K562 (cell line): Measurements from ENCODE around the gene PFAS. TPM values are rescaled to one million over a fixed set of nuclear protein-coding genes. Genes with fewer than 3 reads are reported as not detected.

Experiments
- CBX1 ChIP-seq: sonication (generic); IDR thresholded peaks from 2 replicates; pipeline ENCODE4 v1.6.1; 2016; ENCODE audit warnings: antibody characterized with exemption, low read depth, mild to moderate bottlenecking
- CEBPB ChIP-seq: fragments of 450-650 bp; IDR thresholded peaks from 2 replicates; pipeline ENCODE4 v1.6.1; 2016; ENCODE audit warnings: missing genetic modification characterization, missing compliant biosample characterization
- KAT7 ChIP-seq: sonication (generic); formaldehyde crosslinking; IDR thresholded peaks from 2 replicates; pipeline ENCODE4 v1.8.0; 2022; ENCODE audit warnings: missing genetic modification reagents, mild to moderate bottlenecking, borderline replicate concordance
- L3MBTL2 ChIP-seq: fragments of 450-650 bp; IDR thresholded peaks from 2 replicates; pipeline ENCODE4 v1.6.1; 2016; ENCODE audit warnings: mild to moderate bottlenecking, moderate library complexity
- NFRKB ChIP-seq: fragments of 450-650 bp; IDR thresholded peaks from 2 replicates; pipeline ENCODE4 v1.6.1; 2016; ENCODE audit warnings: low read depth
- NRF1 ChIP-seq, 2 experiments: fragments of 450-650 bp; IDR thresholded peaks in 1 of 2; conservative IDR thresholded peaks in 1 of 2; 2 replicates each; pipeline ENCODE4 v1.6.1; 2014; ENCODE audit warnings: mild to moderate bottlenecking in 2 of 2
- RBFOX2 ChIP-seq: fragments of 200-400 bp; formaldehyde crosslinking; IDR thresholded peaks from 2 replicates; pipeline ENCODE4 v1.6.1; 2017; ENCODE audit warnings: low read depth, mild to moderate bottlenecking, low read length, moderate library complexity
- SMAD4 ChIP-seq: fragments of 250-450 bp; sonication (Bioruptor Pico); conservative IDR thresholded peaks from 2 replicates; pipeline ENCODE4 v1.8.0; 2021; ENCODE audit warnings: inconsistent platforms, mild to moderate bottlenecking, moderate library complexity
- SMARCA4 ChIP-seq: fragments of 450-650 bp; IDR thresholded peaks from 2 replicates; pipeline ENCODE4 v1.6.1; 2016
- TGIF2 ChIP-seq: sonication (generic); formaldehyde crosslinking; IDR thresholded peaks from 2 replicates; pipeline ENCODE4 v1.8.1; 2022; ENCODE audit warnings: mild to moderate bottlenecking, missing genetic modification reagents, moderate library complexity
- polyA plus RNA-seq, 8 experiments: library from polyadenylated mRNA; depleted of rRNA in 4 of 8; stranded (reverse) in 5 of 8; unstranded in 3 of 8; fragments of >200 nt; fragmentation: Nextera tagmentation in 2 of 8; fragmentation: Illumina TruSeq in 1 of 8; extraction: Ambion mirVana in 2 of 8; extraction: Trizol in 1 of 8; gene quantifications; 2 replicates each; pipeline versions ENCODE4 v1.2.1 to v1.2.3, GENCODE V29; 2011 to 2014; ENCODE audit warnings: inconsistent platforms in 1 of 8, missing spikeins in 1 of 8
- total RNA-seq, 7 experiments: library from RNA; depleted of rRNA in 6 of 7; stranded (reverse); fragments of >200 nt in 6 of 7; fragmentation: Illumina TruSeq in 2 of 7; extraction: Trizol in 2 of 7; gene quantifications; 2 replicates each; pipeline versions ENCODE4 v1.2.1 to v1.2.3, GENCODE V29; 2011 to 2021; ENCODE audit warnings: low replicate concordance in 1 of 7
- TF ChIP-seq, protein P1 (sequence below): fragments of 450-650 bp; IDR thresholded peaks from 2 replicates; pipeline ENCODE4 v1.6.1; 2016; ENCODE audit warnings: mild to moderate bottlenecking, moderate library complexity
- TF ChIP-seq, protein P2 (sequence below): sonication (generic); formaldehyde crosslinking; IDR thresholded peaks from 2 replicates; pipeline ENCODE4 v1.9.0; 2022; ENCODE audit warnings: mild to moderate bottlenecking, missing genetic modification reagents
- TF ChIP-seq, protein P3 (sequence below): sonication (generic); formaldehyde crosslinking; IDR thresholded peaks from 2 replicates; pipeline ENCODE4 v1.8.0; 2022; ENCODE audit warnings: mild to moderate bottlenecking, missing genetic modification reagents

Gene PFAS
- total and polyA plus RNA-seq, 9 of the 15 experiments (the other 6 are each of a cell fraction or from before 2014, with no cell fraction given) = 11.6 to 131 (median 43.9) TPM

DNA sequence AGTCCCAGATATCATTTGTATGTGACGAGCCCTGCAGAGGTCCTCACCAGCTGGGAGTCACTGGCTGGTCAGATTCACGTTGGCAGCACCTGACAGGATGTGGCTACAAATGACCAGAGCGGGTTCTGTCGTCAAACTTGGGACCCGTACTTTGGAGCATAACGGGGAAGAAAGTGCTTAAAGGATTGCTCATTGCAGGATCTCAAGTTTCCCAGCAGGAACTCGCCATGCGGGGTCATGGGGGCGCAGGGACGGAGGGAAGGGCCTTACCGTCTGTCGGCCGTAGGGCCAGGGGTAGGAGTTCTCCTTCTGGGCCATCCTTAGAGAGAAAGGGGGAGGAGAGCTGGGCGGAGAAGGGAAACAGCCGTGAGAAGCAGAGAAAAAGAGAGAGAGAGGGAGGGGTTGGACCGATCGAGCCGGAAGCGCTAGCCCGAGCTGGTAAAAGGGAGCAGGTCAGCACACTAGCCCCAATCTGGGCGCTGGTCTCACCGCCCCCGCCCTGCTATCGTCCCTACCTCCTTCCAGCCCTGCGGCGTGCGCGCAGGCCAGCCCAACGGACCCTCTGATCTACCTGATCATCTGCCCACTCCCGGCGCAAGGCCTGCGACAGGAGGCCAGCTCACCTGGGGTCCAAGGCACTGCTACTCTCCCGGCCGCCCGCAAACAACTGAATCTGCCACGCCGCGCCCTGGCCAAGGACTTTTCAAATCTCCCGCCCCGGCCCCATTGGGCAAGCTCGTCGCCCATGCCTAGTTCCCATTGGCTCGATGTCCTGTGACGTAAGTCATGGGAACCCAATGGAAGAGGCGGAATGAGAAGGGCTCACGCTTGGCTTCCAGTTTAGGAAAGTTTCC lies 39.0 kb upstream of the PFAS start, which contains the start of gene AURKB (continued):
- TF ChIP-seq, protein P1, sequence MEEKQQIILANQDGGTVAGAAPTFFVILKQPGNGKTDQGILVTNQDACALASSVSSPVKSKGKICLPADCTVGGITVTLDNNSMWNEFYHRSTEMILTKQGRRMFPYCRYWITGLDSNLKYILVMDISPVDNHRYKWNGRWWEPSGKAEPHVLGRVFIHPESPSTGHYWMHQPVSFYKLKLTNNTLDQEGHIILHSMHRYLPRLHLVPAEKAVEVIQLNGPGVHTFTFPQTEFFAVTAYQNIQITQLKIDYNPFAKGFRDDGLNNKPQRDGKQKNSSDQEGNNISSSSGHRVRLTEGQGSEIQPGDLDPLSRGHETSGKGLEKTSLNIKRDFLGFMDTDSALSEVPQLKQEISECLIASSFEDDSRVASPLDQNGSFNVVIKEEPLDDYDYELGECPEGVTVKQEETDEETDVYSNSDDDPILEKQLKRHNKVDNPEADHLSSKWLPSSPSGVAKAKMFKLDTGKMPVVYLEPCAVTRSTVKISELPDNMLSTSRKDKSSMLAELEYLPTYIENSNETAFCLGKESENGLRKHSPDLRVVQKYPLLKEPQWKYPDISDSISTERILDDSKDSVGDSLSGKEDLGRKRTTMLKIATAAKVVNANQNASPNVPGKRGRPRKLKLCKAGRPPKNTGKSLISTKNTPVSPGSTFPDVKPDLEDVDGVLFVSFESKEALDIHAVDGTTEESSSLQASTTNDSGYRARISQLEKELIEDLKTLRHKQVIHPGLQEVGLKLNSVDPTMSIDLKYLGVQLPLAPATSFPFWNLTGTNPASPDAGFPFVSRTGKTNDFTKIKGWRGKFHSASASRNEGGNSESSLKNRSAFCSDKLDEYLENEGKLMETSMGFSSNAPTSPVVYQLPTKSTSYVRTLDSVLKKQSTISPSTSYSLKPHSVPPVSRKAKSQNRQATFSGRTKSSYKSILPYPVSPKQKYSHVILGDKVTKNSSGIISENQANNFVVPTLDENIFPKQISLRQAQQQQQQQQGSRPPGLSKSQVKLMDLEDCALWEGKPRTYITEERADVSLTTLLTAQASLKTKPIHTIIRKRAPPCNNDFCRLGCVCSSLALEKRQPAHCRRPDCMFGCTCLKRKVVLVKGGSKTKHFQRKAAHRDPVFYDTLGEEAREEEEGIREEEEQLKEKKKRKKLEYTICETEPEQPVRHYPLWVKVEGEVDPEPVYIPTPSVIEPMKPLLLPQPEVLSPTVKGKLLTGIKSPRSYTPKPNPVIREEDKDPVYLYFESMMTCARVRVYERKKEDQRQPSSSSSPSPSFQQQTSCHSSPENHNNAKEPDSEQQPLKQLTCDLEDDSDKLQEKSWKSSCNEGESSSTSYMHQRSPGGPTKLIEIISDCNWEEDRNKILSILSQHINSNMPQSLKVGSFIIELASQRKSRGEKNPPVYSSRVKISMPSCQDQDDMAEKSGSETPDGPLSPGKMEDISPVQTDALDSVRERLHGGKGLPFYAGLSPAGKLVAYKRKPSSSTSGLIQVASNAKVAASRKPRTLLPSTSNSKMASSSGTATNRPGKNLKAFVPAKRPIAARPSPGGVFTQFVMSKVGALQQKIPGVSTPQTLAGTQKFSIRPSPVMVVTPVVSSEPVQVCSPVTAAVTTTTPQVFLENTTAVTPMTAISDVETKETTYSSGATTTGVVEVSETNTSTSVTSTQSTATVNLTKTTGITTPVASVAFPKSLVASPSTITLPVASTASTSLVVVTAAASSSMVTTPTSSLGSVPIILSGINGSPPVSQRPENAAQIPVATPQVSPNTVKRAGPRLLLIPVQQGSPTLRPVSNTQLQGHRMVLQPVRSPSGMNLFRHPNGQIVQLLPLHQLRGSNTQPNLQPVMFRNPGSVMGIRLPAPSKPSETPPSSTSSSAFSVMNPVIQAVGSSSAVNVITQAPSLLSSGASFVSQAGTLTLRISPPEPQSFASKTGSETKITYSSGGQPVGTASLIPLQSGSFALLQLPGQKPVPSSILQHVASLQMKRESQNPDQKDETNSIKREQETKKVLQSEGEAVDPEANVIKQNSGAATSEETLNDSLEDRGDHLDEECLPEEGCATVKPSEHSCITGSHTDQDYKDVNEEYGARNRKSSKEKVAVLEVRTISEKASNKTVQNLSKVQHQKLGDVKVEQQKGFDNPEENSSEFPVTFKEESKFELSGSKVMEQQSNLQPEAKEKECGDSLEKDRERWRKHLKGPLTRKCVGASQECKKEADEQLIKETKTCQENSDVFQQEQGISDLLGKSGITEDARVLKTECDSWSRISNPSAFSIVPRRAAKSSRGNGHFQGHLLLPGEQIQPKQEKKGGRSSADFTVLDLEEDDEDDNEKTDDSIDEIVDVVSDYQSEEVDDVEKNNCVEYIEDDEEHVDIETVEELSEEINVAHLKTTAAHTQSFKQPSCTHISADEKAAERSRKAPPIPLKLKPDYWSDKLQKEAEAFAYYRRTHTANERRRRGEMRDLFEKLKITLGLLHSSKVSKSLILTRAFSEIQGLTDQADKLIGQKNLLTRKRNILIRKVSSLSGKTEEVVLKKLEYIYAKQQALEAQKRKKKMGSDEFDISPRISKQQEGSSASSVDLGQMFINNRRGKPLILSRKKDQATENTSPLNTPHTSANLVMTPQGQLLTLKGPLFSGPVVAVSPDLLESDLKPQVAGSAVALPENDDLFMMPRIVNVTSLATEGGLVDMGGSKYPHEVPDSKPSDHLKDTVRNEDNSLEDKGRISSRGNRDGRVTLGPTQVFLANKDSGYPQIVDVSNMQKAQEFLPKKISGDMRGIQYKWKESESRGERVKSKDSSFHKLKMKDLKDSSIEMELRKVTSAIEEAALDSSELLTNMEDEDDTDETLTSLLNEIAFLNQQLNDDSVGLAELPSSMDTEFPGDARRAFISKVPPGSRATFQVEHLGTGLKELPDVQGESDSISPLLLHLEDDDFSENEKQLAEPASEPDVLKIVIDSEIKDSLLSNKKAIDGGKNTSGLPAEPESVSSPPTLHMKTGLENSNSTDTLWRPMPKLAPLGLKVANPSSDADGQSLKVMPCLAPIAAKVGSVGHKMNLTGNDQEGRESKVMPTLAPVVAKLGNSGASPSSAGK = peak; percentile 87
- TF ChIP-seq SMARCA4 (0 out of 2 replicates have a peak, but pooled peaks have one; percentile 18), SMAD4 (CRISPR knock-in tag) (0 out of 2 replicates have a peak, but pooled peaks have one; percentile 37), CEBPB (tag) (0 out of 2 replicates have a peak, but pooled peaks have one; percentile 18), TGIF2 (0 out of 2 replicates have a peak, but pooled peaks have one; percentile 44), L3MBTL2 (peak; percentile 91), KAT7 (CRISPR knock-in tag) (0 out of 2 replicates have a peak, but pooled peaks have one; percentile 74), CBX1 (peak; percentile 56; the same call in 1 of the 2 replicates), RBFOX2 (peak; percentile 99), NRF1 (conservative IDR thresholded peaks at IDR 0.05 in 1 of 2, IDR thresholded peaks at IDR 0.05 in 1 of 2) (peak; percentile 29 to 49; a peak in 1 of 4 replicates), NFRKB (0 out of 2 replicates have a peak, but pooled peaks have one; percentile 16)
- TF ChIP-seq, protein P2, sequence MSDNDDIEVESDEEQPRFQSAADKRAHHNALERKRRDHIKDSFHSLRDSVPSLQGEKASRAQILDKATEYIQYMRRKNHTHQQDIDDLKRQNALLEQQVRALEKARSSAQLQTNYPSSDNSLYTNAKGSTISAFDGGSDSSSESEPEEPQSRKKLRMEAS = peak; percentile 88
- TF ChIP-seq, protein P3, sequence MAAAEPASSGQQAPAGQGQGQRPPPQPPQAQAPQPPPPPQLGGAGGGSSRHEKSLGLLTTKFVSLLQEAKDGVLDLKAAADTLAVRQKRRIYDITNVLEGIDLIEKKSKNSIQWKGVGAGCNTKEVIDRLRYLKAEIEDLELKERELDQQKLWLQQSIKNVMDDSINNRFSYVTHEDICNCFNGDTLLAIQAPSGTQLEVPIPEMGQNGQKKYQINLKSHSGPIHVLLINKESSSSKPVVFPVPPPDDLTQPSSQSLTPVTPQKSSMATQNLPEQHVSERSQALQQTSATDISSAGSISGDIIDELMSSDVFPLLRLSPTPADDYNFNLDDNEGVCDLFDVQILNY (CRISPR knock-in tag) = peak; percentile 63; the same call in 1 of the 2 replicates
